ACC112 (cell line): ENCODE data around the gene OTX2.

Experiments
- H2AFZ ChIP-seq: fragments of 200-600 bp; sonication (generic); one replicate; pipeline ENCODE4 v1.6.0; 2017; ENCODE audit warnings: antibody characterized with exemption, low read length; ENCODE audit not compliant: unreplicated experiment
- H3K27ac ChIP-seq: fragments of 200-600 bp; sonication (generic); 2 replicates; pipeline ENCODE4 v1.5.1; 2014; ENCODE audit warnings: low read depth, mild to moderate bottlenecking, antibody characterized with exemption, low read length, moderate library complexity
- H3K27me3 ChIP-seq: fragments of 200-600 bp; sonication (generic); 2 replicates; pipeline ENCODE4 v1.6.1; 2014; ENCODE audit warnings: mild to moderate bottlenecking, antibody characterized with exemption, low read length, moderate library complexity, mixed read lengths; ENCODE audit not compliant: insufficient read depth
- H3K36me3 ChIP-seq: fragments of 200-600 bp; sonication (generic); 2 replicates; pipeline ENCODE4 v1.6.1; 2016; ENCODE audit warnings: mild to moderate bottlenecking, antibody characterized with exemption, low read length, moderate library complexity, mixed read lengths; ENCODE audit not compliant: insufficient read depth
- H3K4me1 ChIP-seq: fragments of 200-600 bp; sonication (generic); one replicate; pipeline ENCODE4 v1.6.1; 2016; ENCODE audit warnings: low read length, mixed read lengths; ENCODE audit not compliant: insufficient read depth, unreplicated experiment, control insufficient read depth
- H3K4me3 ChIP-seq: fragments of 200-600 bp; sonication (generic); 2 replicates; pipeline ENCODE4 v1.5.1; 2014; ENCODE audit warnings: mild to moderate bottlenecking, low read depth, low read length
- H3K79me2 ChIP-seq: fragments of 200-600 bp; sonication (generic); one replicate; pipeline ENCODE4 v1.6.0; 2016; ENCODE audit warnings: low read length; ENCODE audit not compliant: control insufficient read depth, unreplicated experiment, insufficient read depth

The OTX2 gene

GRCh38 chr14:56751471-56751870, 58.8 kb downstream of the OTX2 start:
- Histone ChIP-seq H3K27ac (no peak overlapping the region), H3K27me3 (peaks cover 15% of the 10 kb centered on the region), H3K79me2 (no peaks in the 10 kb centered on the region), H3K4me3 (no peak overlapping the region), H2AFZ (no peak overlapping the region), H3K4me1 (no peaks in the 10 kb centered on the region), H3K36me3 (no peaks in the 10 kb centered on the region)
